Activated naive CD4-positive, alpha-beta T cell treated with anti-CD3 and anti-CD28 coated beads, Interleukin-2, amount 50 U/mL, for 24 hours (primary cell): Measurements from ENCODE around the gene ESR2.

Experiments used
- H3K27ac Mint-ChIP-seq: one replicate; pipeline ENCODE4 v1.8.0; 2021; ENCODE audit warnings: mild to moderate bottlenecking, mixed read lengths
- H3K27me3 Mint-ChIP-seq: one replicate; pipeline ENCODE4 v1.8.0; 2021; ENCODE audit warnings: mixed read lengths
- H3K36me3 Mint-ChIP-seq: one replicate; pipeline ENCODE4 v1.8.0; 2021; ENCODE audit warnings: mixed read lengths
- H3K4me1 Mint-ChIP-seq: one replicate; pipeline ENCODE4 v1.8.0; 2021; ENCODE audit warnings: mixed read lengths
- H3K4me3 Mint-ChIP-seq: one replicate; pipeline ENCODE4 v1.8.0; 2021; ENCODE audit warnings: mild to moderate bottlenecking, mixed read lengths
- H3K9me3 Mint-ChIP-seq: one replicate; pipeline ENCODE4 v1.8.0; 2021; ENCODE audit warnings: mixed read lengths

The ESR2 gene

GRCh38 chr14:64238631-64239030, 55.5 kb downstream of the ESR2 start:
- H3K36me3 Mint-ChIP-seq, result peaks cover 1% of the 10 kb centered on the region
- H3K9me3 Mint-ChIP-seq, result no peaks in the 10 kb centered on the region
- H3K27me3 Mint-ChIP-seq, result peaks cover 5% of the 10 kb centered on the region
- H3K4me1 Mint-ChIP-seq, result peaks cover 10% of the 10 kb centered on the region
- no peak overlapping the region for H3K4me3 Mint-ChIP-seq
- H3K27ac Mint-ChIP-seq, result no peak overlapping the region

GRCh38 chr14:64238049-64238448, 56.1 kb downstream of the ESR2 start:
- Mint-ChIP-seq H3K36me3 (peaks cover 1% of the 10 kb centered on the region), H3K4me3 (no peak overlapping the region), H3K9me3 (no peaks in the 10 kb centered on the region), H3K4me1 (peaks cover 10% of the 10 kb centered on the region), H3K27me3 (peaks cover 5% of the 10 kb centered on the region), H3K27ac (no peak overlapping the region)

DNA sequence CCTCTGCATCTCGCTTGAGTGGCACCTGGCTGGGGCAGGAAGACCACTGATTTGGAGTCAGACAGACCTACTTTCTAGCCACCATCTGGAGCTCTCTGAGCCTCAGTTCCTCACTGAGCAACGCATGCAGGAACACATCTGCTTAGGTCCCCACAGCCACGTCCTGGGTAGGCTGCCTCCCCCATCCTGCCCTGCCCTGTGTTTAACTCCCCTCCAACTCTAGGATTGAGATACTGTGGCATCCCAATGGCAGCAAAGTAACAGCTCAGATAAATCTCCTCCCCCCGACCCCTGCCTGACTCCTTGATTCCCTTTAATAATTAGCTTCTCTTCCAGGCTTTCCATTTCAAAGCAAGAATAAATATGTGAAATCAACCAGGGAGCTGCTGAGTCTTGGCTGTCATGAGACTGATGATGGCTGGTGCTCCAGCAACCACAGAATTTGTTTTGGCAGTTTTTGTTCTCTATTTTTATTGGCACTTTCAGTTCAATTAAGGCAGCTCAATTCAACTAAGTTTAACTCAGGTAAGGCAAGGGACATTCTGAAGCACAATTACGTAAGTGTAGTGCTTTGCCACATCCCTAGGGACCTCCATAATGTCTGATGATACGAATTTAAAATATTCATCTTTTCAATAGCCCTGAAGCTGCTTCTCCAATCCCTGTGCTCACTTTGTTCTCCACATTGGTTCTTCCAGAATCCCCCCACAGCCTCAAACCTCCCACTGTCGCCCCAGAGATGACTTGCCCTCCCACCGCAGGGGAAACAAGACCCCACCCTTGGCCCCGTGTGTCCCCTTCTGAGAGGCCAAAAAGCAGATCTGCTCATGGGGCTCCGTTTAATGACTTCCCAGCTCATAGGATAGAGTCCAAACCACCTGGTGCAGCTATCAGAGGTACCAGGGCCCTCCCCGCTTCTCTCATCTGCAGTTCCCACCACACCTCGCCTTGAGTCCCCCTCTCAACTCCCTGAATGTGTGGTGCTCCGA, 58.2 kb downstream of the ESR2 start:
- Mint-ChIP-seq H3K27me3 (no peaks in the 10 kb centered on the region), H3K27ac (no peak overlapping the region), H3K4me1 (peaks cover 10% of the 10 kb centered on the region), H3K4me3 (no peak overlapping the region), H3K9me3 (no peaks in the 10 kb centered on the region), H3K36me3 (peaks cover 1% of the 10 kb centered on the region)

DNA sequence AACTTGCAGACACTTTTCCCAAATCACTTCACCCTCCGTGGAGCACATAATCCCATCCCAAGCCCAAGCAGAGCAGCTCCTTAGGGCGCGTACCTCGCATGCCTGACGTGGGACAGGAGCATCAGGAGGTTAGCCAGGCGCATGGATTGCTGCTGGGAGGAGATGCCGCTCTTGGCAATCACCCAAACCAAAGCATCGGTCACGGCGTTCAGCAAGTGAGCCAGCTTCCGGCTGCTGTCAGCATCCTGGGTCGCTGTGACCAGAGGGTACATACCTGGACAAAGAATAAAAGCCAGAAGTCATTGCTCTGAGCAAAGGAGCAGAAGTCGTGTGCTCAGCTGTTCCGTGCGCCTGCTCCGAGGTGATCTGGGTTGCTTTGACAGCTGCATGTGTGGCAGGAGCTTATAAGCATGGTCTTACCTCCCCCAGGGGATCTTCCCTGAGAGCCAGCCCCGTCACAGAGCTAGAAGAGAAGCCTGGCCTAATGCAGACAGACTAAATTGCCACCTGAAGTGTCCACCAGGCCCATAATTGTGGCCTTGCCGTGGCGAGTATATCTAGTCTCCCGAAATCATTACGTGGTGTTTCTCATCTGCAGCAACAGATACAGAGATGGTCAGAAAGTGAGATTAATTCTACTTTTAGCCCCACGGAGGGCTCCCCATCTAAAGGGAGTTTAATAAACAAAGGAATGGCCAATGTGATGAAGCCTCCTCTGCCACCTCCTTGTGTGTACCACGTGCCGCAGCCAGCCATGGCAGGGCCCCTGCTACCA, 59.1 kb downstream of the ESR2 start:
- H3K9me3 Mint-ChIP-seq, result no peaks in the 10 kb centered on the region
- H3K27me3 Mint-ChIP-seq, result no peaks in the 10 kb centered on the region
- no peak overlapping the region for H3K4me3 Mint-ChIP-seq
- H3K36me3 Mint-ChIP-seq, result no peaks in the 10 kb centered on the region
- H3K27ac Mint-ChIP-seq, result peak overlapping the region; percentile 38
- peaks cover 7% of the 10 kb centered on the region for H3K4me1 Mint-ChIP-seq

- no peaks in the 10 kb centered on the region for H3K9me3 Mint-ChIP-seq
- H3K4me3 Mint-ChIP-seq, result no peak overlapping the region
- no peaks in the 10 kb centered on the region for H3K27me3 Mint-ChIP-seq
- H3K27ac Mint-ChIP-seq, result peak overlapping the region; percentile 15
- H3K36me3 Mint-ChIP-seq, result no peaks in the 10 kb centered on the region
- H3K4me1 Mint-ChIP-seq, result peaks cover 4% of the 10 kb centered on the region
These were observed 60.5 kb downstream of the ESR2 start for GRCh38 chr14:64233531-64234190.

DNA sequence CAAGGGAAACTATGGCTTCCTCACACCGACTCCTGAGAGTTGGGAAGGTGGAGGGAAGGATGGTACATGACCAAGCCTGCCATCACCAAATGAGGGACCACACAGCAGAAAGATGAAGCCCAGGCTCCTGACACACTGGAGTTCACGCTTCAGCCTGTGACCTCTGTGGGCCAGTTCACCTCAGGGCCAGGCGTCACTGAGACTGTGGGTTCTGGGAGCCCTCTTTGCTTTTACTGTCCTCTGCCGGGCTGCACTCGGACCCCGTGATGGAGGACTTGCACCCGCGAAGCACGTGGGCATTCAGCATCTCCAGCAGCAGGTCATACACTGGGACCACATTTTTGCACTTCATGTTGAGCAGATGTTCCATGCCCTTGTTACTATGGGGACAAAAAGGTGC, 61.2 kb downstream of the ESR2 start:
- Mint-ChIP-seq H3K4me1 (no peaks in the 10 kb centered on the region), H3K27ac (no peak overlapping the region), H3K9me3 (no peaks in the 10 kb centered on the region), H3K36me3 (no peaks in the 10 kb centered on the region), H3K4me3 (no peak overlapping the region), H3K27me3 (no peaks in the 10 kb centered on the region)

GRCh38 chr14:64232095-64232838, 61.9 kb downstream of the ESR2 start:
- Mint-ChIP-seq H3K4me3 (no peak overlapping the region), H3K36me3 (no peaks in the 10 kb centered on the region), H3K9me3 (no peaks in the 10 kb centered on the region), H3K27me3 (no peaks in the 10 kb centered on the region), H3K27ac (peak overlapping the region; percentile 4), H3K4me1 (no peaks in the 10 kb centered on the region)

- Mint-ChIP-seq H3K27me3 (no peaks in the 10 kb centered on the region), H3K36me3 (no peaks in the 10 kb centered on the region), H3K4me3 (no peak overlapping the region), H3K27ac (no peak overlapping the region), H3K4me1 (no peaks in the 10 kb centered on the region), H3K9me3 (no peaks in the 10 kb centered on the region)
These were observed 64.7 kb downstream of the ESR2 start for GRCh38 chr14:64229489-64229888.

DNA sequence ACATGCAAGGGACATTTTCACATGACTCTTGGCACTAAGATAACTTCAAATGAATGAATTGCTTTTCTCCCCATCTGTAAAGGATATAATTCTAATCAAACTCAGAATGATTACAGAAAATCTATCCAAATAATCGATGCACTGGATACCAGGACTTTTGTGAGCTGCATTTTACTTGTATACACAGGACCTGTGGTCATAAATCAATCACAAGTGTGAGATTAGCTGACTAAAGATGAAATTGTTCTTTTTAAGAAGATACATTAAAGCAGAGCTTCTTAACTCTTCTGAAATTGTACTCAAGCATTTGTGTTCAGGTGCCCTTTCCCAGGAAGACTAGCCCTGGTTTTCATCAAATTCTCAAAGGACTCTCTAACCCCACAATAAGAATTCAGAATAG, 66.3 kb downstream of the ESR2 start:
- no peaks in the 10 kb centered on the region for H3K4me1 Mint-ChIP-seq
- peaks cover 6% of the 10 kb centered on the region for H3K36me3 Mint-ChIP-seq
- H3K27me3 Mint-ChIP-seq, result no peaks in the 10 kb centered on the region
- H3K9me3 Mint-ChIP-seq, result no peaks in the 10 kb centered on the region
- H3K4me3 Mint-ChIP-seq, result no peak overlapping the region
- no peak overlapping the region for H3K27ac Mint-ChIP-seq

DNA sequence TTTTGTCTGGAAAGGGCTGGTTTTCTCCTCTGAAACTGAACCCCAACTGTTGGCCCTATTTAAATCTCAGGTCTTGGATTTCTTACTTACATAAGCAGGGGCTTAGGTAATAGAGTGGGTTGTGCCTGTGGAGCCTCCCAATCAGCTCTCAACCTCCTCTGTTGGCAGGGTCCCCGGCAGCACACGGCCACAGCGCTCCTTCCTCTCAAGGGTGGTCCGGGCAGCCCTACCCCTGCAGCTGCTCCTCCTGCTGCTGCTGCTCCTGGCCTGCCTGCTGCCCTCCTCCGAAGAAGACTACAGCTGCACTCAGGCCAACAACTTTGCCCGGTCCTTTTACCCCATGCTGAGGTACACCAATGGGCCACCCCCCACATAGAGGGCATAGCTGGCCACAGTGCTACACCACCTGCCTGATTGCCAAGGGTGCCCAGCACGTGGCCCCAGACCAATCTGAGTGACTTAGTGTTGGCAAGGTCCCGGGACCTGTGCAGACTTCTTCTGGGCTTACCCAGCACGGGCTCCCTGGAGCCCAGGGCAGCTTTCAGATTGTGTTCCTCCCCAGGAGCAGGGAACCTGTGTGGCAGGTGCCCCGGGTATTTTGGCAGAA, 68.9 kb downstream of the ESR2 start:
- Mint-ChIP-seq H3K36me3 (peaks cover 6% of the 10 kb centered on the region), H3K4me3 (no peak overlapping the region), H3K4me1 (no peaks in the 10 kb centered on the region), H3K9me3 (no peaks in the 10 kb centered on the region), H3K27me3 (no peaks in the 10 kb centered on the region), H3K27ac (no peak overlapping the region)

DNA sequence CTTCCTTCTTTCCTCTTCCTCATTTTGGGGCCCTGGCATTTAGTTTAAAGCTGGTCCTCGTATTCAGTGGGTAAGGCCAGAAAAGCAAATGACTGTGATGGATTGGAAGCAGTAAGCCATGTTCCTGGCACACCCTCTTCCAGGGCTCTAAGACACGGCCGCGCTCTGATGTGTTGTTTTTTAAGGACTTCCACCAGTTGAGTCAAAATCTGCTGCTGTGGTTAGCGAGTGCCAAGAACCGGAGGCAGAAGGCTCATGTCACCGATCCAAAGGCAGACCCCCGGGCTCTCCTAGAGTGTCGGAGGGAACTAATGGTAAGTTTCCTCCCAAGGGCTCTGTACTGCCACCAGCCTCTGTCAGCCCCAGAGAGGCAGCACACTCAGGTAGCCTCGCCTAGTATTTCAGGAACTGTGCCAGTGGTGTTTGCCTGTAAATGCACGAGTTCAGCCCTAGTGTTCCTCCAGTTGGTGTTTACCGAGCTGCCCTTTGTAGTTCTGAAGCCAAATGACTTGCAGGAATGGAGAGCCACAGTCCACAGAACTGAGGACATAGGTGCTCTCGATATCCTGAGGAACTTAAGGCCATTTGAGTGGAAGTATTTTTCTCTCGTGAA, 72.7 kb downstream of the ESR2 start:
- Mint-ChIP-seq H3K27me3 (no peaks in the 10 kb centered on the region), H3K36me3 (peaks cover 11% of the 10 kb centered on the region), H3K4me3 (no peak overlapping the region), H3K4me1 (no peaks in the 10 kb centered on the region), H3K27ac (no peak overlapping the region), H3K9me3 (no peaks in the 10 kb centered on the region)

DNA sequence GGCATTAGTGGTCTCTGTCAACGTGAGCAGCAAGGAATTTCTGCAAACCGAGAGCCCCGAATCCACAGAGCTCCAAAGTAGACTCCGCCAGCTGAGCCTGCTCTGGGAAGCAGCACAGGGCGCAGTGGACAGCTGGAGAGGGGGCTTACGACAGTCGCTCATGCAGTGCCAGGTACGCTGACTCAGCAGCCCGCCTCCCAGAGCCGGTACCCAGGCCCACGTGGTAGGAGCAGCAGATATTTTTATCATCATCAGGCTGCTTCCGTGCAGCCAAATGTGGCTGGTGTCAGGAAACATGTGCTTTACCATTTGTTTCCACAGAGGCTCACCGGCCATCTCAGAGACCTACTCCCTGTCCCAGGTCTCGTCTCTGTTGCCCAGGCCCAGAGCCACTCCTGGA, 73.7 kb downstream of the ESR2 start:
- no peaks in the 10 kb centered on the region for H3K4me1 Mint-ChIP-seq
- H3K27me3 Mint-ChIP-seq, result no peaks in the 10 kb centered on the region
- H3K4me3 Mint-ChIP-seq, result no peak overlapping the region
- H3K36me3 Mint-ChIP-seq, result peaks cover 13% of the 10 kb centered on the region
- no peak overlapping the region for H3K27ac Mint-ChIP-seq
- H3K9me3 Mint-ChIP-seq, result no peaks in the 10 kb centered on the region

GRCh38 chr14:64220056-64220455, 74.1 kb downstream of the ESR2 start:
- Mint-ChIP-seq H3K9me3 (no peaks in the 10 kb centered on the region), H3K27ac (no peak overlapping the region), H3K27me3 (no peaks in the 10 kb centered on the region), H3K4me3 (no peak overlapping the region), H3K4me1 (no peaks in the 10 kb centered on the region), H3K36me3 (peaks cover 16% of the 10 kb centered on the region)

- Mint-ChIP-seq H3K4me1 (no peaks in the 10 kb centered on the region), H3K9me3 (no peaks in the 10 kb centered on the region), H3K27me3 (no peaks in the 10 kb centered on the region), H3K36me3 (peaks cover 14% of the 10 kb centered on the region), H3K27ac (no peak overlapping the region), H3K4me3 (no peak overlapping the region)
These were observed 75.6 kb downstream of the ESR2 start for GRCh38 chr14:64218344-64219240.
